IPS DF 6.9 (cell line): Measurements from ENCODE around the gene IGFBP3.
"Not testable (repeated sequence)": the region's sequence is repeated elsewhere in the genome, so short reads cannot be mapped to it uniquely, and the experiment has no call there.

Experiments used
- DNase-seq: peaks from one replicate; pipeline ENCODE4 v3.0.0-alpha.2; 2013; ENCODE audit warnings: low read depth, low spot score
- H3K27ac ChIP-seq: one replicate; pipeline ENCODE4 v1.5.1; 2013; ENCODE audit warnings: low read length, control low read depth
- H3K27me3 ChIP-seq: 2 replicates; pipeline ENCODE4 v1.6.1; 2013; ENCODE audit warnings: mild to moderate bottlenecking, low read length; ENCODE audit not compliant: control insufficient read depth, insufficient read depth
- H3K36me3 ChIP-seq: 2 replicates; pipeline ENCODE4 v1.6.1; 2013; ENCODE audit warnings: low read length; ENCODE audit not compliant: control insufficient read depth, insufficient read depth
- H3K4me1 ChIP-seq: 2 replicates; pipeline ENCODE4 v1.6.1; 2013; ENCODE audit warnings: low read length; ENCODE audit not compliant: control insufficient read depth, insufficient read depth
- H3K4me3 ChIP-seq: 2 replicates; pipeline ENCODE4 v1.5.1; 2013; ENCODE audit warnings: mild to moderate bottlenecking, low read length
- H3K9me3 ChIP-seq: 2 replicates; pipeline ENCODE4 v1.6.1; 2013; ENCODE audit warnings: low read length, inconsistent platforms; ENCODE audit not compliant: control insufficient read depth, insufficient read depth
- WGBS: extraction: QIAGEN DNeasy Blood & Tissue Kit; methylation state at CpG from one replicate; pipeline ENCODE4 v1.1.7; 2013; ENCODE audit warnings: mixed read lengths, missing lambda C conversion rate; ENCODE audit not compliant: insufficient read length, insufficient coverage; 5-methylcytosine and 5-hydroxymethylcytosine counted together

Gene IGFBP3

GRCh38 chr7:45944058-45944457, 23.0 kb upstream of the IGFBP3 start:
- no CpG with 5 or more reads among the region's 6 CpGs for WGBS
- no peaks in the 10 kb centered on the region for H3K4me1 ChIP-seq
- H3K27ac ChIP-seq, result no peak overlapping the region
- no peak for DNase-seq
- H3K4me3 ChIP-seq, result no peak overlapping the region
- H3K27me3 ChIP-seq, result no peaks in the 10 kb centered on the region
- H3K9me3 ChIP-seq, result no peaks in the 10 kb centered on the region
- no peaks in the 10 kb centered on the region for H3K36me3 ChIP-seq

- Histone ChIP-seq H3K4me1 (no peaks in the 10 kb centered on the region), H3K36me3 (no peaks in the 10 kb centered on the region), H3K4me3 (no peak overlapping the region), H3K27ac (no peak overlapping the region), H3K27me3 (no peaks in the 10 kb centered on the region), H3K9me3 (no peaks in the 10 kb centered on the region)
- no CpG with 5 or more reads among the region's 7 CpGs for WGBS
- DNase-seq, result no peak
These were observed 19.9 kb upstream of the IGFBP3 start for GRCh38 chr7:45940939-45941338.

GRCh38 chr7:45940237-45940781, 19.2 kb upstream of the IGFBP3 start:
- H3K4me3 ChIP-seq, H3K4me1 ChIP-seq, DNase-seq, H3K27me3 ChIP-seq, H3K27ac ChIP-seq, H3K9me3 ChIP-seq, H3K36me3 ChIP-seq: not testable (repeated sequence)
- WGBS, result no CpG with 5 or more reads among the region's 14 CpGs

GRCh38 chr7:45939574-45939973, 18.5 kb upstream of the IGFBP3 start:
- H3K4me1 ChIP-seq, result no peaks in the 10 kb centered on the region
- no peak overlapping the region for H3K4me3 ChIP-seq
- H3K27me3 ChIP-seq, result no peaks in the 10 kb centered on the region
- no peak overlapping the region for H3K27ac ChIP-seq
- H3K36me3 ChIP-seq, result no peaks in the 10 kb centered on the region
- no CpG with 5 or more reads among the region's 11 CpGs for WGBS
- H3K9me3 ChIP-seq, result no peaks in the 10 kb centered on the region
- no peak for DNase-seq

GRCh38 chr7:45938626-45939302, 17.7 kb upstream of the IGFBP3 start:
- DNase-seq, result no peak
- Histone ChIP-seq H3K36me3 (no peaks in the 10 kb centered on the region), H3K4me1 (no peaks in the 10 kb centered on the region), H3K27ac (no peak overlapping the region), H3K9me3 (no peaks in the 10 kb centered on the region), H3K27me3 (no peaks in the 10 kb centered on the region), H3K4me3 (no peak overlapping the region)
- WGBS, result no CpG with 5 or more reads among the region's 22 CpGs

- H3K9me3 ChIP-seq, result no peaks in the 10 kb centered on the region
- DNase-seq, result no peak
- H3K36me3 ChIP-seq, result no peaks in the 10 kb centered on the region
- H3K27ac ChIP-seq, result no peak overlapping the region
- no peaks in the 10 kb centered on the region for H3K4me1 ChIP-seq
- no peaks in the 10 kb centered on the region for H3K27me3 ChIP-seq
- 100% methylated on average over 2 of the region's 2 CpGs for WGBS
- H3K4me3 ChIP-seq, result no peak overlapping the region
These were observed 16.8 kb upstream of the IGFBP3 start for GRCh38 chr7:45937862-45938261.

GRCh38 chr7:45937301-45937700, 16.2 kb upstream of the IGFBP3 start:
- Histone ChIP-seq H3K4me3 (no peak overlapping the region), H3K27me3 (no peaks in the 10 kb centered on the region), H3K36me3 (no peaks in the 10 kb centered on the region), H3K4me1 (no peaks in the 10 kb centered on the region), H3K27ac (no peak overlapping the region), H3K9me3 (no peaks in the 10 kb centered on the region)
- no peak for DNase-seq
- no CpG with 5 or more reads among the region's 6 CpGs for WGBS

- Histone ChIP-seq H3K27ac (no peak overlapping the region), H3K9me3 (no peaks in the 10 kb centered on the region), H3K4me3 (no peak overlapping the region), H3K27me3 (no peaks in the 10 kb centered on the region), H3K4me1 (no peaks in the 10 kb centered on the region), H3K36me3 (no peaks in the 10 kb centered on the region)
- DNase-seq, result no peak
These were observed 9.9 kb upstream of the IGFBP3 start for GRCh38 chr7:45930967-45931366.

- Histone ChIP-seq H3K27me3 (no peaks in the 10 kb centered on the region; the same call in 1 of the 2 replicates), H3K9me3 (no peaks in the 10 kb centered on the region), H3K27ac (no peak overlapping the region), H3K4me1 (peaks cover 3% of the 10 kb centered on the region; the same call in 1 of the 2 replicates), H3K36me3 (no peaks in the 10 kb centered on the region), H3K4me3 (no peak overlapping the region)
- WGBS, result no CpG with 5 or more reads among the region's 3 CpGs
- DNase-seq, result no peak
These were observed 6.6 kb upstream of the IGFBP3 start for GRCh38 chr7:45927721-45928120.

- no peaks in the 10 kb centered on the region for H3K9me3 ChIP-seq
- peaks cover 4% of the 10 kb centered on the region; the same call in 1 of the 2 replicates for H3K4me1 ChIP-seq
- no peak overlapping the region for H3K27ac ChIP-seq
- WGBS, result no CpG with 5 or more reads among the region's 5 CpGs
- peaks cover 16% of the 10 kb centered on the region for H3K27me3 ChIP-seq
- no peak overlapping the region for H3K4me3 ChIP-seq
- DNase-seq, result no peak
- no peaks in the 10 kb centered on the region for H3K36me3 ChIP-seq
These were observed 3.2 kb upstream of the IGFBP3 start for GRCh38 chr7:45924283-45924682.

GRCh38 chr7:45923818-45924217, 2.7 kb upstream of the IGFBP3 start:
- Histone ChIP-seq H3K27me3 (peaks cover 18% of the 10 kb centered on the region), H3K27ac (no peak overlapping the region), H3K4me1 (peaks cover 4% of the 10 kb centered on the region; the same call in 1 of the 2 replicates), H3K4me3 (no peak overlapping the region), H3K36me3 (no peaks in the 10 kb centered on the region), H3K9me3 (no peaks in the 10 kb centered on the region)
- WGBS, result no CpG with 5 or more reads among the region's 6 CpGs
- DNase-seq, result no peak
